ENCODE data around the gene LCN9.

LCN9 gene

DNA sequence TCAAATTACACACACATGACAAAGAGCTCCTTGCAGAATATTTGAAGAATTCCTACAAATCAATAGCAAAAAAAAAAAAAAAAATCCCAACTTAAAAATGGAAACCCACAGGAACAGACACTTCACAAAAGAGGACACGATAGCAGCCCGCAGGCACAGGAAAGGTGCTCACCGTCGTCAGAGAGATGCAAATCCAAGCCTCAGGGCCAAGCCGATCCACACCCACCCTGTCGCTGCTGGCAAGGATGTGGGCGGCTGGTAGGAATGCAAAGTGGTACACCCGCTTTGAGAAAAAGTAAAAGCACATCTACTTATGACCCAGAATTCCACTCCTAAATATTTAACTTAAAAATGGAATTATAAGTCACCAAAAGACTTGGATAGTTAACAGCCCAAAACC is 10.8 kb downstream of the LCN9 start:
- DNase-seq = no peak

GRCh38 chr9:135674977-135675376 is 11.9 kb downstream of the LCN9 start:
- DNase-seq = no peak

DNA sequence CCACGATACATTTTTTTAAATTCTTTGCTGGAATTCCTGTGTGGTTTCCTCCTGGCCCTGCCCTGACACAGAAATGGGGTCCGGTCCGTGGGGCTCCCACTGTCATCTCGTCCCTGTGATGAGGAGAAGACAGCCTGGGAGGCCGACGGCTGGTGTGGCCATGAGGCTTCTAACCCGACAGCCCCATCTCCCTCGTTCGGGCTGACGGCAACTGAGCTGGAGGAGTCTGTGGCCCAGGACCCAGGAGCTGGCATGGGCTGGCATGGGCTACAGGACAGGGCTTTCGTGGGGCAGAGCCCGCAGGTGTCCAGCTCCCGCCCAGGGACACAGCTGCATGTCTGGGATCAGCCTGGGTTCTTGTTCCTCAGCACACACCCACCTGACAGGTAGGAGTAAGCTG is 13.8 kb downstream of the LCN9 start:
- no peak for DNase-seq

GRCh38 chr9:135677641-135678168 is 14.6 kb downstream of the LCN9 start:
- no peak for DNase-seq

DNA sequence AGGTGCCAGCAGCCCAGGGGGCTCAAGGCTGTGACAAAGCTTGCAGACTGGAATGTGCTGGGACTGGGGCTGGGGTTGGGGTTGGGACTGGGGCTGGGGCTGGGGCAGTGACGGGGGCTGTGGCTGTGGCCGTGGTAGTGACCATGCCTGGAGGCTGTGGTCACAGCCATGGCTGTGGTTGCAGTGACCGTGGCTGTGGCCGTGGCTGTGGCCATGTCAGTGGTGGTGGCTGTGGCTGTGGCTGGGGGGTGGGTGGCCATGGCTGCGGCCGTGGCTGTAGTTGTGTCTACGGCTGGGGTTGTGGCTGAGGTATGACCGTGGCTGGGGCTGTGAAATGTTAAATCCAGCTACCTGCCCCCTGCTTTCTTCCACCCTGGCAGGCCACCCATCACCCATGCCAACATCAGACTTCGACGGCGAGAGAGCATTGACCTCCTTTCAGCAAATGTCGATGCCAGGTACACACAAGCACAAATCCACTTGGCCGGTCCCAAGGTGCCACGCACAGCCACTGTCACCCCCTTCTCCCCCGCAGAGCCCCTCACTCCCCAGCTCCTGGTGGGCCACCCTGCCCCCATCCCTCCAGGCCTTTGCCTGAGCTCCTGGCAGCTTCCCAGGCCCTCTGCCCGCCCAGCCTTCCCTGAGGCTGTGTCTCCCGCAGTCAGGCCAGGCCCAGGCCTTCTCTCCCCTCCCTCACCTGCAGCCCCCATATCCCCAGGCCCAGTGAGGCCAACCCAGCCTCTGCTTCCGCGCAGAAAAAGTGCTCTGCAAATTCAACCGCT is 15.3 kb downstream of the LCN9 start:
- no peak for DNase-seq

DNA sequence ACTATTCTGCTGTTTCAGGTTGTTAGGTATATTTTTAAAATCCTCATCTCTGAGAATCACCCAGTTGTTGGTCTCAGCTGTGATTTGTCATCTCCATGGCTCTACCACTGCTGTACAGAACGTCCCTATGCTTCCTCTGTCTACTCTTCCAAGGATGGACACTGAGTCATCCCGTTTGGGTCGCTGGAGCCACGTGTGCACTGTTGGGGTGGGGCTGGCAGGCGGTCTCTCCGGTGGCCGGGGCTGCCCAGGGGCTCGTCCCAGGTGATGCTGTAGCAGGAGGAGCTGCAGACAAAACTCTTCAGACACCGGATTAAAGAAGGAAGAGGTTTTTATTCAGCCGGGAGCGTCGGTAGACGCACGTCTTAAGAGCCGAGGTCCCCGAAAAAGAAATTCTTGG is 16.9 kb downstream of the LCN9 start:
- no peak for DNase-seq

- no peak for DNase-seq
Measured at GRCh38 chr9:135681161-135681560, 18.1 kb downstream of the LCN9 start.

- no peak for DNase-seq
Measured at GRCh38 chr9:135683401-135684034, 20.4 kb downstream of the LCN9 start.

GRCh38 chr9:135684691-135685090 is 21.6 kb downstream of the LCN9 start:
- DNase-seq = no peak

DNA sequence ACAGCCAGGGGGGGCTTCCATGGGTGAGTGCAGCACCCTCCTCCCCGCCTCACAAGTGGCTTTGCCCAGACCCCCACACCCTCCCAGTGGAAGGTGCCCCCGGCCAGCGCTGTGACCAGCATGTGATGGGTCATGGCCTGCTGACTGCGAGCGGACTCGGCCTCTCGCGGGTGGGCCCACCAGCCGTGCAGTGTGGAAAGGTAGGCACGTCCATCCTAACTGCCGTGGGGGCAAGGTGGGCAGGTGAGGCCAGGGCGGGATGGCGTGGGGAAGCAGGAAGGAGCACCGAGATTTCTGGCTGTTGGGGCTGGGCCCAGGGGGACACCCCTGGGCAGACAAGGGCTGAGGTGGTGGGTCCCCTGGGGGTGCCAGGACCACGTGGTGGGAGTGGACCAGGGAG is 24.1 kb downstream of the LCN9 start:
- DNase-seq = no peak

- DNase-seq = no peak
Measured at GRCh38 chr9:135689011-135689410, 25.9 kb downstream of the LCN9 start.

DNA sequence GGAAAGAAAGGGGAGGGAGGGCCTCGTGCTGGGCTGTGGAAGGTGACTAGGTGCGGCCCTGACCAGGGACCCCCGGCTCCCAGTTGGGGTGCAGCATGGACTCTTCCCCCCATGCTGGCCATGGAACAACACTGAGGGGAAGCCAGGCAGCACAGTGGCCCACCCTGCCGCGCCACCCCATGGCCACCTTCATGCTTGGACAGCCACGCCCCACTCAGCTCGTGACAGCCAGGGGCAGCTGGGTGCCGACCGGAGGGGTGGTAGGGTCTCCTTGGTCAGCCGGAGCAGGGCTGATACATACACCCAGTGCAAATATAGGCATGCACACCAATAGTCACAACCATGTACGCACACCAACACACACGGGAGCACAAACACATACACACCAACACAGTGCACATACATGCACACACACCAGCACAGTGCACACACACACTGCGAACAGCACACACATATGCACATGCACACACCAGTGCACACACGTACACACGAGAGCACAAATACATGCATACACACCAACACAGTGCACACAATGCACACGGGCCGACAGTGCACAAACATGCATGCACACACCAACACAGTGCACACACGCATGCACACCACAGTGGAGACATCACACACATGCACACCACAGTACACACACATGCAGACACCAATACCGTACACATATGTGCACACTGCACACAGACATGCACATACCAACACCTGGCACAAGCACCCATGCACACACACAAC is 27.9 kb downstream of the LCN9 start:
- no peak for DNase-seq

GRCh38 chr9:135692410-135692809 is 29.3 kb downstream of the LCN9 start:
- DNase-seq = no peak

GRCh38 chr9:135693265-135693664 is 30.2 kb downstream of the LCN9 start:
- DNase-seq = no peak

GRCh38 chr9:135693771-135694170 is 30.7 kb downstream of the LCN9 start:
- DNase-seq = no peak

GRCh38 chr9:135694414-135694813 is 31.3 kb downstream of the LCN9 start:
- no peak for DNase-seq

- DNase-seq = no peak
Measured at GRCh38 chr9:135695036-135695435, 31.9 kb downstream of the LCN9 start.

DNA sequence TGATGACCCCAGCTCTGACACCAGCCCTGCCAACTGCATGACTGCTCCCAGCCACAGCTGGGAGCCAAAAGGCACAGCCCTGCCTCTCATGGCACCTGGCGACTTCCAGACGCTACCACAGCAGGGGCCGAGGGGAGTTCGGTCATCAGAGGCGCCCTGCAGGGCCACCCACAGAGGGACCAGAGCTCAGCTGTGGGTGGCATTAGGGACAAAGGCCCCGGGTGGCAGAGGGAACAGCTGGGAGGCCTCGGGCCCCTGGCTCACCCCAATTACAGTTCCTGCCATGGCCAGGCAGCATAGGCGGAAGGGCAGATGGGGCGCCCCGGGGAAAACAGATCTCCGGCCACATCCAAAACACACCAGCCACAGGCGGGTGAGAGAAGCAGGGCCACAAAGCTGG is 32.5 kb downstream of the LCN9 start:
- DNase-seq = no peak

GRCh38 chr9:135696446-135696845 is 33.3 kb downstream of the LCN9 start:
- DNase-seq = no peak

DNA sequence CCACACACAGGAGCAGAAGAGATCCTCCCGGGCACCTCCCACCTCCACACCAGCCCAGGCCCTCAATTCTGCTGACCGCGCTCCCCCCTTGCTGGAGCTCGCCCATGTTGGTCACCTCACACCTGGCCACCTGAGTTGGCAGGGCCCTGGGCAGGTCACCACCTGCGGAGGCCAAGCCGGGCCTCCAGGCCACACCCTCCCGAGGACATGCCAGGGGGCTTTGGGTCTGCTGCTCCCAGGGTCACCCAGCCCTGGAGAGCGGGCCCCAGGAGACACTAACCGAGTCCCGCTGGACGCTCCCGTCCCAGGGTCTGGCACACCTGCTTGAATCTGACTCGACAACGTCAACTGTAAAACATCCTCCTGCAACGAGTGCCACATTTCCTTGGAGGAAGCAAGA is 34.1 kb downstream of the LCN9 start:
- no peak for DNase-seq

DNA sequence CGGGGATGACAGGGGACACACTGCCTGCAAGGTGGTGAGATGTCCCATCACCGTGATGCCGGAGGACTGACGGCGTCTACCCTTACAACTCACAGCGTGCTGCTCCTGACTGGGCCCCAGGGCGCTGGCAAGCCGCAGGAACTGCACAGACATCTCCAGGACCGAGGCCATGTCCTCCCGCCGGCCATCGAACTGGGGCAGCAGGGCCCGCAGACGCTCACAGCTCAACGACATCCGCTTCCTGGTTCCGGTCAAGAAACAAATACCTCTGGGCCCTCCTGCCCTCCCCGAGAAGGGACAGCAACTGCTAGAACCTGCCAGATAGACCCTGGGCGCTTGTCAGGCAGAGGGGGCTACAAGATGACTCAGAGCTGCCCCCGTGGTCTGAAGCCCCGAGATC is 35.1 kb downstream of the LCN9 start:
- no peak for DNase-seq

- DNase-seq = no peak
Measured at GRCh38 chr9:135698767-135699166, 35.7 kb downstream of the LCN9 start.

- no peak for DNase-seq
Measured at GRCh38 chr9:135699440-135699839, 36.3 kb downstream of the LCN9 start, which contains the start of gene SOHLH1. TSS of gene SOHLH1 (minus strand) at chr9:135699481. CDS start at chr9:135699467, 14 bp downstream.

- DNase-seq = no peak
Measured at GRCh38 chr9:135700525-135700924, 37.4 kb downstream of the LCN9 start.
